Tibial artery (tissue), 4 donors: ENCODE measurements around the gene IPO5.

Experiments used
- DNase-seq, 2 donors: peaks; one replicate each; pipeline ENCODE4 v3.0.0-alpha.2; 2019
- H3K27ac ChIP-seq, 2 donors: fragments of 200-600 bp; sonication (generic) in 1 of 2; 1 replicate in 1 of 2; 2 replicates in 1 of 2; pipeline ENCODE4 v1.5.1; 2018 to 2019; ENCODE audit warnings: mild to moderate bottlenecking in 1 of 2
- H3K27me3 ChIP-seq, 2 donors: fragments of 200-600 bp; sonication (generic) in 1 of 2; one replicate each; pipeline versions ENCODE4 v1.5.1 to v1.6.0; 2016 to 2019
- H3K36me3 ChIP-seq, 3 donors: fragments of 200-600 bp; sonication (generic) in 2 of 3; one replicate each; pipeline ENCODE4 v1.5.1; 2016 to 2019; ENCODE audit warnings: mild to moderate bottlenecking in 2 of 3
- H3K4me1 ChIP-seq, 4 donors: fragments of 200-600 bp; sonication (generic) in 2 of 4; 1 replicate in 3 of 4; 2 replicates in 1 of 4; pipeline ENCODE4 v1.5.1; 2016 to 2019
- H3K4me3 ChIP-seq, 2 donors: fragments of 200-600 bp; sonication (generic) in 1 of 2; 1 replicate in 1 of 2; 2 replicates in 1 of 2; pipeline ENCODE4 v1.5.1; 2018 to 2019; ENCODE audit warnings: mild to moderate bottlenecking in 2 of 2
- H3K9me3 ChIP-seq, 3 donors: fragments of 200-600 bp; sonication (generic) in 1 of 3; one replicate each; pipeline ENCODE4 v1.5.1; 2016 to 2019
- CTCF ChIP-seq, 2 experiments: fragments of 200-600 bp in 1 of 2; fragments of 450-650 bp in 1 of 2; IDR thresholded peaks; one replicate each; pipeline ENCODE4 v1.5.1; 2017 to 2019; ENCODE audit warnings: antibody characterized with exemption in 2 of 2, mild to moderate bottlenecking in 1 of 2, moderate library complexity in 1 of 2
- intact Hi-C: fragments of 100-400 bp; cut with DNase I; formaldehyde crosslinking; loops from one replicate; pipeline ENCODE4 v1.15.0; 2023; ENCODE audit warnings: low total_unique reads

The IPO5 gene

GRCh38 chr13:98071316-98071715 is 117.8 kb downstream of the IPO5 start:
- TF ChIP-seq CTCF (IDR thresholded peaks at IDR 0.05), result no peak
- H3K4me3 ChIP-seq, result no peak overlapping the region

GRCh38 chr13:98072476-98072875 is 119.0 kb downstream of the IPO5 start:
- no peak overlapping the region for H3K4me3 ChIP-seq
- DNase-seq, result no peak
- intact Hi-C loops, result no loop called here

More at GRCh38 chr13:98071316-98071715, 117.8 kb downstream of the IPO5 start:
- DNase-seq, result no peak
- Histone ChIP-seq H3K9me3 (no peaks in the 10 kb centered on the region), H3K27ac (no peak overlapping the region), H3K36me3 (no peaks in the 10 kb centered on the region), H3K4me1 (no peaks in the 10 kb centered on the region), H3K27me3 (no peaks in the 10 kb centered on the region)
- intact Hi-C loops, result no loop called here

More at GRCh38 chr13:98072476-98072875, 119.0 kb downstream of the IPO5 start:
- Histone ChIP-seq H3K27me3 (peaks cover 0 to 2% of the 10 kb centered on the region in 2 donors), H3K36me3 (no peaks in the 10 kb centered on the region), H3K4me1 (no peaks in the 10 kb centered on the region), H3K9me3 (no peaks in the 10 kb centered on the region), H3K27ac (no peak overlapping the region)
- TF ChIP-seq CTCF (IDR thresholded peaks at IDR 0.05), result no peak
